Endodermal cell (in vitro differentiated cells): ENCODE results near the gene ZBTB8B. TPM values are rescaled to one million over a fixed set of nuclear protein-coding genes. Genes with fewer than 3 reads are reported as not detected.
A peak's percentile ranks its signal among the peaks of the same experiment; 100 is the strongest.

Source experiments
- DNase-seq: peaks from one replicate; pipeline ENCODE4 v3.0.0-alpha.2; 2017
- H3K27ac ChIP-seq: 2 replicates; pipeline ENCODE4 v1.5.1; 2013; ENCODE audit warnings: mild to moderate bottlenecking, low read depth, low read length, moderate library complexity
- H3K27me3 ChIP-seq: 2 replicates; pipeline ENCODE4 v1.6.1; 2013; ENCODE audit warnings: mild to moderate bottlenecking, low read length, moderate library complexity; ENCODE audit not compliant: insufficient read depth, control insufficient read depth, poor library complexity, severe bottlenecking
- H3K36me3 ChIP-seq: 2 replicates; pipeline ENCODE4 v1.7.0; 2013; ENCODE audit warnings: mild to moderate bottlenecking, low read length, moderate library complexity; ENCODE audit not compliant: control insufficient read depth, insufficient read depth
- H3K4me1 ChIP-seq: one replicate; pipeline ENCODE4 v1.7.0; 2013; ENCODE audit warnings: low read length; ENCODE audit not compliant: control insufficient read depth, insufficient read depth
- H3K4me3 ChIP-seq: 2 replicates; pipeline ENCODE4 v1.5.1; 2013; ENCODE audit warnings: mild to moderate bottlenecking, low read length, moderate library complexity
- H3K9ac ChIP-seq: 2 replicates; pipeline ENCODE4 v1.6.1; 2013; ENCODE audit warnings: mild to moderate bottlenecking, low read length, moderate library complexity; ENCODE audit not compliant: poor library complexity, severe bottlenecking; ENCODE audit errors: extremely low read depth
- H3K9me3 ChIP-seq: 2 replicates; pipeline ENCODE4 v1.6.1; 2013; ENCODE audit warnings: mild to moderate bottlenecking, low read length, moderate library complexity; ENCODE audit not compliant: control insufficient read depth
- H3K27ac Mint-ChIP-seq: 2 replicates; pipeline ENCODE4 v1.8.0; 2020; ENCODE audit warnings: mixed read lengths
- H3K27me3 Mint-ChIP-seq: 2 replicates; pipeline ENCODE4 v1.8.0; 2021; ENCODE audit warnings: mild to moderate bottlenecking, mixed read lengths; ENCODE audit not compliant: insufficient read depth
- H3K36me3 Mint-ChIP-seq: 2 replicates; pipeline ENCODE4 v1.8.0; 2020; ENCODE audit warnings: low read depth, mixed read lengths
- H3K4me1 Mint-ChIP-seq: 2 replicates; pipeline ENCODE4 v1.8.0; 2020; ENCODE audit warnings: mixed read lengths
- H3K4me3 Mint-ChIP-seq: 2 replicates; pipeline ENCODE4 v1.8.0; 2020; ENCODE audit warnings: mild to moderate bottlenecking, moderate library complexity, mixed read lengths
- H3K9me3 Mint-ChIP-seq: 2 replicates; pipeline ENCODE4 v1.8.0; 2020; ENCODE audit warnings: mild to moderate bottlenecking, mixed read lengths
- WGBS, 2 experiments: methylation state at CpG; one replicate each; pipeline versions ENCODE4 v1.1.5 to v1.1.7; 2013; ENCODE audit warnings: missing lambda C conversion rate in 2 of 2, mixed read lengths in 1 of 2; ENCODE audit not compliant: insufficient coverage in 1 of 2, insufficient read length in 1 of 2; 5-methylcytosine and 5-hydroxymethylcytosine counted together
- total RNA-seq, 2 donors: library from RNA; stranded (reverse); fragmentation: NEBNext Ultra II Directional in 1 of 2; extraction: Animal tissue kit (Norgen Biotek cat#: 25700) in 1 of 2; gene quantifications; 2 replicates in 1 of 2; 3 replicates in 1 of 2; pipeline ENCODE4 v1.2.1, GENCODE V29; 2021
- TF ChIP-seq, protein P1 (sequence below): fragments of 200-600 bp; sonication (generic); conservative IDR thresholded peaks from 2 replicates; pipeline ENCODE4 v1.5.0; 2021; ENCODE audit warnings: antibody characterized with exemption, mild to moderate bottlenecking

ZBTB8B gene
- total RNA-seq, 2 donors from 2014 or later, result 2.7 to 5.0 TPM

DNA sequence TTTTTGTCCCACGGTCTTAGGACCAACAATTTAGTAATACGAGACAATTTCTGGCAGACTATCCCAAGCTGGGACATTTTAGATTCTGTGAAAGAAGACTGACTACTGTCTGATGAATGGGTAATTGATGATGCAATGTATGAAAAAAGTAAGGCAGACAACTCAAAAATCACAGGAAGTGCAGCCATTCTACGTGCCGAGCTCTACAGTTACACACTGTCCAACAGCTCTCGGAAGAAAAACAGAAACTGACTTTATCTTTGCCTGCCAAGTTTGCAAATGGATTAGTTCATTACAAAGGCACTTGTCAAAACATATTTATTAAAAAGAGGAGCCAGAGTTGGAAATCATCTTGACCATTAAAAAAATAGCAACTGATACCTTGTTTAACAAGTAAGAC lies 31.3 kb downstream of the ZBTB8B start:
- no peaks in the 10 kb centered on the region for H3K9me3 ChIP-seq
- no peaks in the 10 kb centered on the region for H3K4me1 ChIP-seq
- Mint-ChIP-seq H3K4me1 (peaks cover 12% of the 10 kb centered on the region), H3K27me3 (no peaks in the 10 kb centered on the region), H3K9me3 (no peaks in the 10 kb centered on the region), H3K4me3 (no peak overlapping the region), H3K36me3 (peaks cover 3% of the 10 kb centered on the region), H3K27ac (no peak overlapping the region)
- no peak overlapping the region for H3K27ac ChIP-seq
- no peak overlapping the region for H3K9ac ChIP-seq
- 97 to 99% methylated on average over 5 of the region's 5 CpGs for WGBS, 2 experiments
- no peak for DNase-seq
- TF ChIP-seq, protein P1, sequence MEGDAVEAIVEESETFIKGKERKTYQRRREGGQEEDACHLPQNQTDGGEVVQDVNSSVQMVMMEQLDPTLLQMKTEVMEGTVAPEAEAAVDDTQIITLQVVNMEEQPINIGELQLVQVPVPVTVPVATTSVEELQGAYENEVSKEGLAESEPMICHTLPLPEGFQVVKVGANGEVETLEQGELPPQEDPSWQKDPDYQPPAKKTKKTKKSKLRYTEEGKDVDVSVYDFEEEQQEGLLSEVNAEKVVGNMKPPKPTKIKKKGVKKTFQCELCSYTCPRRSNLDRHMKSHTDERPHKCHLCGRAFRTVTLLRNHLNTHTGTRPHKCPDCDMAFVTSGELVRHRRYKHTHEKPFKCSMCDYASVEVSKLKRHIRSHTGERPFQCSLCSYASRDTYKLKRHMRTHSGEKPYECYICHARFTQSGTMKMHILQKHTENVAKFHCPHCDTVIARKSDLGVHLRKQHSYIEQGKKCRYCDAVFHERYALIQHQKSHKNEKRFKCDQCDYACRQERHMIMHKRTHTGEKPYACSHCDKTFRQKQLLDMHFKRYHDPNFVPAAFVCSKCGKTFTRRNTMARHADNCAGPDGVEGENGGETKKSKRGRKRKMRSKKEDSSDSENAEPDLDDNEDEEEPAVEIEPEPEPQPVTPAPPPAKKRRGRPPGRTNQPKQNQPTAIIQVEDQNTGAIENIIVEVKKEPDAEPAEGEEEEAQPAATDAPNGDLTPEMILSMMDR, result no peak
- no peak overlapping the region for H3K4me3 ChIP-seq
- no peaks in the 10 kb centered on the region for H3K27me3 ChIP-seq
- no peaks in the 10 kb centered on the region for H3K36me3 ChIP-seq

DNA sequence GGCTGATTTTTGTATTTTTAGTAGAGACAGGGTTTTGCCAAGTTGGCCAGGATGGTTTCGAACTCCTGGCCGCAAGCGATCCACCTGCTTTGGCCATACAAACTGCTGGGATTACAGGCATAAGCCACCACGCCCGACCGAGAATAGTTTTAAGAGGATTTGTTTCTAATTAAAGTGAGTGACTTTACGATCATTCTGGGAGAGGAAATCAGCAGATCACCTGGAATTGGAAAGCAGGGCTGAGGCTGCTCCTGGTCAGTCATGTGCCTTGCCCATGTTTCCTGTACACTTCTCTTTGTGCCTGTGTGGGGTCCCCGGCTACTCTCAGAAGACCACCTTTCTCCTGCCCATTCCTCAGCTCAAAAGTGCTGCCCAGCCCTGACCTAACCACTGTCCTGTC lies 33.9 kb downstream of the ZBTB8B start:
- Histone ChIP-seq H3K4me1 (no peaks in the 10 kb centered on the region), H3K9ac (no peak overlapping the region), H3K36me3 (no peaks in the 10 kb centered on the region), H3K27me3 (no peaks in the 10 kb centered on the region), H3K9me3 (no peaks in the 10 kb centered on the region), H3K4me3 (no peak overlapping the region), H3K27ac (no peak overlapping the region)
- H3K27me3 Mint-ChIP-seq, result no peaks in the 10 kb centered on the region
- H3K9me3 Mint-ChIP-seq, result no peaks in the 10 kb centered on the region
- H3K4me1 Mint-ChIP-seq, result peaks cover 12% of the 10 kb centered on the region
- DNase-seq, result no peak
- TF ChIP-seq, protein P1, result no peak
- no peak overlapping the region for H3K27ac Mint-ChIP-seq
- H3K4me3 Mint-ChIP-seq, result peak overlapping the region; percentile 75
- whole genome bisulfite sequencing, 2 experiments, result 89 to 95% methylated on average over 8 of the region's 8 CpGs
- H3K36me3 Mint-ChIP-seq, result no peaks in the 10 kb centered on the region

- no peaks in the 10 kb centered on the region for H3K9me3 Mint-ChIP-seq
- TF ChIP-seq, protein P1, result peak; percentile 39
- peak; percentile 86 for DNase-seq
- Histone ChIP-seq H3K9ac (peak overlapping the region; percentile 38), H3K27me3 (no peaks in the 10 kb centered on the region), H3K4me3 (peak overlapping the region; percentile 80), H3K36me3 (no peaks in the 10 kb centered on the region), H3K9me3 (no peaks in the 10 kb centered on the region), H3K27ac (peak overlapping the region; percentile 94), H3K4me1 (no peaks in the 10 kb centered on the region)
- H3K27ac Mint-ChIP-seq, result peak overlapping the region; percentile 87
- H3K36me3 Mint-ChIP-seq, result no peaks in the 10 kb centered on the region
- peak overlapping the region; percentile 75 for H3K4me3 Mint-ChIP-seq
- H3K4me1 Mint-ChIP-seq, result peaks cover 12% of the 10 kb centered on the region
- no peaks in the 10 kb centered on the region for H3K27me3 Mint-ChIP-seq
- 2% methylated on average over 40 to 99 of the region's 99 CpGs for WGBS, 2 experiments
Measured at GRCh38 chr1:32500387-32501209, 35.7 kb downstream of the ZBTB8B start.
